GM15510 (cell line): ENCODE measurements around the gene SBK1.

ENCODE experiments used
- POLR2A ChIP-seq: IDR thresholded peaks from 3 replicates; pipeline ENCODE4 v1.6.1; 2011; ENCODE audit warnings: borderline replicate concordance; ENCODE audit not compliant: insufficient read length; ENCODE audit errors: extremely low read depth

The SBK1 gene

DNA sequence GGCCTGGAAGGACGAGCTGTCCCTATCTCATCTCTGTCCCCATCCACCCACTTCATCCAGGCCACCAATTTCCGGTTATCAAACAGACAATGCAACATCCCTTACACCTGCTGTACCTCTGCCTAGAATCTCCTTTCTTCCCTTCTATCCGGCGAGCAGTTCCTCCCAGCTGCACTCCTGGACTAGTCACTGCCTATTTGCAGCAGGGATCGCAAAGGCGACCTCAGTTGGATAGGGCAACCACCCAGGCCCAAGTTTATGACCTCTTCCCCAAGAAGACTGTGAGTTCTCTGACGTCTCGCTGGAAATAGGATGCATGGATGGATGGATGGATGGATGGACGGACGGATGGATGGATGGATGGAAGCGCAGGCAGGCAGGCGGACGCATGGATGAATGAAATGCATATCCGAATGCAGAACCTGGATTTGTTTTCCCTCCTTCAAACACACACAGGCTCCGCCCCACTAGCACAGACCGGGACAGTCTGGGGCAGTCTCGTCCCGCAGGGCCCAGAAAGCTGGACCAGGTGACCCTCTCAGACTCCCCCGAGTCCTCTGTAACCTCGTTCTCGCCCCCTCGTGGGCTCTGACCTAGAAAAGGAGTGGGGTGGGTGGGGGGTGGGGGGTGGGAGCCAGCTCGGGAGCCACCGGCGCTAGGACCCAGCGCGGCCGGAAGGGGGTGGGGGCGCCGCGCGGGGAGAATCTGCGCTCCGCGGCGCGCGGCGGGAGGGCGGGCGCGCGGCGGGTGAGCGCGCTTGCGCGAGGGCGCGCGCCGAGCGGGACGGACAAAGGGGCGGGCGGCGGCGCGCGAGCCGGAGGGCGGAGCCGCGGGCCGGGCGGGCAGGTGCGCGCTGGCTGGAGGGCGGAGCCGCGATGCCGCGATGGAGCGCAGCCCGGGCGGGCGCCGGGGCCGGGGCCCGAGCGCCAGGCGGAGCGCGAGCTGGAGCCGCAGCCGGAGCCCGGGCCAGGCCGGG is at the start of gene SBK1:
TSS of gene SBK1 (plus strand) at position 875 of the 976 bp plus-strand sequence. CDS start 24,867 bp downstream, outside the sequence.
- TF ChIP-seq POLR2A: no peak

DNA sequence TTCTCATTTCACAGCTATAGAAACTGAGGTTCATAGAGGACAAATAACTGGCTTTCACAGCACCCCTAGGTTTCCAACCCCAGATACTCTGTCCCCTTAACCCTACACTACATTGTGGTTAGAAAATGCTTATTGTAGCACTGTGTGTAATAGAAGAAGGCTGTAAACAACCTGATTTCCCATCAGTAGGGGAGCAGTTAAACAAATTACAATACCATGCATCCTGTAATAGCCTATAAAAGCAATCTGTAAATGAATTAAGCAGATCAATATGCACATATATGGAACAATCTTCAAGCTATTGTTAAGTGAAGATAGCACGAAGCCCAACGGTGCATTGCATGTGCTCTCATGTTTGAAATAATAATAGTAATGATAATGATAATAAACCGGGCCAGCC is 41.3 kb upstream of the SBK1 start:
- no peak for TF ChIP-seq POLR2A

DNA sequence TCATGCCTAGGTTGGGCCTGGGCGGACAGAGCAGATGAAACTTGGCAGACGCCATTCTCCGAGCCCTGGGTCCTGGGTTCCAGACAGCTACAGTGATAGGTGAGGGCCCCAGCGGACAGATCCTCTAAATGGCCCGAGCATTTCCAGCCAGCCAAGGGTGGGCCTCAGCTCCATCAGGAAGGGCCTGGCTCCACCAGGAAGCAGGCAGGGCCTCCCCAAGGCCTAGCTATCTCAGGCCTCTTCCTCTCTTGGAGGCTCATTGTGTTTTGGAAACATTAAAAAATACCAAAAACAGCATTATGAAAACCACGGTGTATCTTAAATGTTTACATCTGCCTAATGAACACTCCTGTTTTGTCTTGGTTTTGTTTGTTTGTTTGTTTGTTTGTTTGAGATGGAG is 38.2 kb upstream of the SBK1 start:
- TF ChIP-seq POLR2A: no peak

DNA sequence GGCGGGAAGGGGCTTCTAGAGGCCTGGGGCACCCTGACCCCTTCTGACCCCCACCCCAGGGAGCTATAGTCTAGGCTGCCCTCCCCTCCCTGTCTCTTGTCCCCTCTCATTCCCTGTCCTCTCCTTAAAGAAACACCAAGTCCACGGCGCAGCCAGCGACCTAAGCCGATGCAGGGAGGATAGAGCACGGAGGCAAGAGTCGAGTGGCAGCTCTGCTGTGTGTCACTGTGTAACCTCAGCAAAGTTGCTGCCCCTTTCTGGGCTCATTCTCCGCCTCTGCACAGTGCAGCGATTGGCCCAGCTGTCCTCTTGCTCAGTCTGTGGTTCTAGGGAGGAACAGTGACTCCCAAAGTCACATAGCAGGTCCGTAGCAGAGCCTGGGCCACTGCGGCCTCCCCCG is 36.5 kb upstream of the SBK1 start:
- no peak for TF ChIP-seq POLR2A

DNA sequence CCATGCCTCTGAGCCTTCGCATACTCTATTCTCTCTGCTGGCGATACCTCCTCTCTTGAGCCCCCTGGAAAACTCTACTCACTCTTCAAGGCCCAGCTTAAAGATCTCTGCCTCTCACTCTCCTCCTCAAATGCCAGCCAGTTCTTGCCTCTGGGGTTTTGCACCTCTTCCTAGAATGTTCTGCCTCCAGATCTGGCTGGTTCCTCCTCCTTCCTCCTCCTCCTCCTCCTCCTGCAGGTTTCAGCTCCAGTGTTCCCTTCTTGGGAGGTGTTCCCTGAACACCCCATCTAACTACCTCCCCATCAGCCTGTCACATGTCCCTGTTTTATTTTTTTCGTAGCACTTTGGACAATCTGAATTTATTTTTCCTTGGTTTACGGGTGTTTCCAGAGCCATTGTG is 35.1 kb upstream of the SBK1 start:
- no peak for TF ChIP-seq POLR2A

DNA sequence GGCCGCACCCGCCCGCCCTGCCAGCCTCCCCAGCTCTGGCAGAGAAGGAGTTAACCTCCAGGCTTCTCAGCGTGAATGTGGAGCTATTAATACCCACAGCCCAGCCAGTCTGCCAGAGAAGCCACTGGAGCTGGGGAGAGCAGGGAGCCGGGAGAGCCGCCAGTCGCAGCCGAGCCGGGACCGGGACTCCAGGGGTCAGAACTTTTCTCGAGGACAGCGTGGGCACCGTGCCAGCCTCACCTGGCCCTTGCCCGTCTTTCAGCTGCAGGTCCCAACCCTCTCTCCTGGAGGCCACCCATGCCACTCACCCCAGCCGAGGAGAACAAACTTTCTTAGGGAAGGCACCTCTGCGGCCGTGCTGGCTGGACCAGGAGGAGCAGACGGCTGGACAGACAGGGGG is 33.8 kb upstream of the SBK1 start:
- no peak for TF ChIP-seq POLR2A

DNA sequence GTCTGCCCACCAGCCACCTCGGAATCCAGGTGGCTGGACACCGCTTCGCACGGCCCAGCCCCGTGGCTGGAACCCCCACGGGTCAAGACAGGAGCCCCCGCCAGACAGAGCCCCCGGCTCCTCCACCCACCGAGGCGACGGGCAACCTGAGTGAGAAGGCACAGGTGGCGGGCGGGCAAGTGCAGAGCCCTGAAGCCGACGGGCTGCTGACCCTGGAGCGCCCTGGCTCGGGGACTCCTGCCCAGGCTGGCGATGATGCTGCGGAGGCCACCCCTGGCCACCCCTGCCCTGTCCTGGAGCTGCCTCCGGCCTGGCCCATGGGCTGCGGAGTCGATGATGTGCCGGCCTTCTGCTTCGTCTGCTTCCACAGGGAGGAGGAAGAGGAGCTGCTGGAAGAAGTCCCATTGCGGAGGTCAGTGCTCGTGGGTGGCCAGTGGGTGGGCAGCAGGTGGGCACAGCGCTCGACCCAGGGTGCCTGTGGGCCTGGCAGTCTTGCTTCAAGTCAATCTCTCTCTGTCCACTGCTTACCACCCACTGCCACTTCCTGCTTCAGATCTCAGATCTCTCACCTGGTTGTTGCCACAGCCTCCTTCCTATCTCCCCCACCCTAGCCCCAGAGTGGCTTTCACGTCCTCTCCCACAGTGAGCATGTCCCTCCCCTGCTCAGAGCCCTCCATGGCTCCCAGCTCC is 33.1 kb upstream of the SBK1 start:
- TF ChIP-seq POLR2A: no peak

DNA sequence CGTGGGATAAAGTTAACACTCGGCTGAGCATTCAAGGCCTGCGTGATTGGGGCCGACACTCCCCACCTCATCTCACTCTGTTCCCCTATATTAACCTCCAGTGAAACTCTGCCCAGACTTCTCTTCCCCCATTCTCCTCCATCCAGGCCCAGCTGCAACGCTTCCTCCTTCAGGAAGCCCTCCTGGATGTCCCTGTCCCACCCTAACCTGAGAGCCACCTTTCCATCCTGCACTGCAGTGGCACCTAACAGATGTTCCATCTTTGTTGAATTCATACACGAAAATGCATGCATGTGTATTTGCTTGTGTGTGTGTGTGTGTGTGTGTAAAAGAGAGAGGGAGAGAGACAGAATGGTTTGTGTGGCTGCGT is 32.6 kb upstream of the SBK1 start:
- TF ChIP-seq POLR2A: no peak

DNA sequence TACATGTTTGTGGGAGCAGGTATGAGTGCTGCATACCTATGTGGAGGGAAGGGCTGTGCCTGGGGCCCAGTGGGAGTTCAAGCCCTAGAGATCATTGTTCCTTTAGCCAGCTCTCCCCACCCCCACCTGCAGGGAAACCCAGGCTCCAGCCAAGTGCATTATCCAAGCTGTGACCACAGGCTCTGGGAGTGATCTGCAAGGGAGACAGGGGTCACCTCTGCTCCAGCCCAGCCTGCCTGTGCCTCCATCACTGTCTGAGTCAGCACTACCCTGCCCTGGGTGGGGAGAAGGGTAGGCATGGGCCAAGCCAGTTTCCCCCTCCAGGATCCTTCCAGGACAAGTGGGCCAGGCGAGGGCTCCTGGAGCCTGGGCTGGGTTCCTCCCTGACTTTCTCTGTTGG is 32.1 kb upstream of the SBK1 start:
- TF ChIP-seq POLR2A: no peak

DNA sequence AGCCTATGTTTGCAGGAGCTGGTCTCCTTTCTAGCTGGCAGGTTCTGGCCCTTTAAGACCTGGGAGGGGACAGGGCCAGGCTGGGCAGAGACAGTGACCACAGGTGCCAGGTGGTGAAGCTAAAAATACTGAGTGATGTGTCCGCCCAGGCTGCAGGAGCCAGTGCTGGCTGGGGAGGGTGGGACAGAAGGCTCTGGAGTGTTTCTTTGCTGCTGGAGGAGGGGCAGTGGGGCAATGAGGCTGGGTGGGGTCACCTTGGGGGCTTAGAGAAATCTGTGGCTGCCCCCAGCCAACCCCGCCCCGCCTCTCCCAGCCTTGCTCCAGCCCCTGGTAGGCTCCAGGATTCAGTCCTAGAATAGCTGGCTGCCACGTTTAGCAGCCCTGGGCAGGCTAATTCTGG is 30.4 kb upstream of the SBK1 start:
- TF ChIP-seq POLR2A: no peak

DNA sequence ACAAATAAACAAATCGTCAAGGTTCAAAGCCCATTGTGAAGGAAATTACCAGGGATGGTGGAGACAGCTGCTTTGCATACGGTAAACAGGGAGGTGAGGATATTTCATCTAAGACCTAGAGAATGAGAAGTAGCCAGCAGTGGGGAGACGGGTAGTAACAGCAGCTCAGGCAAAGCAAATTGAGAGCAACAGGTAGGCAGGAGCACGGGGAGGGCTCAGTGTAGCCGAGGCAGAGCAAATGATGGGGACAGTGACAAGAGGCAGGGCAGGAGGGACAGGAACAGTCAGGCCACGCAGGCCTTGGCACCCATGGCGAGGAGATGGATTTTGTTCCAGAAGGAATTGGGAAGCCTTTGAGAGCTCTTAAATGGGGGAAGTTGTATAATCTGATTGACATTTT is 29.0 kb upstream of the SBK1 start:
- no peak for TF ChIP-seq POLR2A

DNA sequence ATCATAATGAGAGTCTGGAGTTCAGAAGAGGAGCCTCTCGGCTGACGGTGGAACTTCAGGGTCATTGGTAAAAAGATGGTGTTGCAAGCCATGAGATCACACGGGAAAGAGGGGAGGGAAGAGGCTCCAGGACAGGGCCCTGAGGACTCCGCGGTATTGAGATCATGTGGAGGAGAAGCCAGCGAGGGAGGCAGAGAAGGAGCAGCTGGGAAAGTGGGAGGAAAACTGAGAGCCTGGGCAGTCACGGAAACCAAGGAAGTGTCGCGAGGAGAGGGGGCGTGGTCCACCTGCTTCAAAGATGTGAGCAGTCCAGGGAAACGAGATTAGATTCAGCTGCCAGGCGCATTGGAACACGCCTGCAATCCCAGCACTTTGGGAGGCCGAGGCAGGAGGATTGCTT is 27.7 kb upstream of the SBK1 start:
- TF ChIP-seq POLR2A: no peak

DNA sequence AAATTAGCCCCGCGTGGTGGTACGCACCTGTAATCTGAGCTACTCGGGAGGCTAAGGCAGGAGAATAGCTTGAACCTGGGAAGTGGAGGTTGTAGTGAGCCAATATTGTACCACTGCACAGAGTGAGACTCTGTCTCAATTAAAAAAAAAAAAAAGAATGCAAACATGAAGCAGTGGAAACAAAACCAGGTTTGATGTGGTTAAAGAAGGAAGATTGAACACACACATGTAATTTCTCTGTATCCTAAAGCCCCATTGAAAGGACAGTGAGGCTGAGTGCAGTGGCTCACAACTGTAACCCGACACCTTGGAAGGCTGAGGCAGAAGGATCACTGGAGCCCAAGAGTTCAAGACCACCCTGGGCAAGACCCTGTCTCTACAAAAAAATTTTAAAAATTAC is 26.5 kb upstream of the SBK1 start:
- no peak for TF ChIP-seq POLR2A

DNA sequence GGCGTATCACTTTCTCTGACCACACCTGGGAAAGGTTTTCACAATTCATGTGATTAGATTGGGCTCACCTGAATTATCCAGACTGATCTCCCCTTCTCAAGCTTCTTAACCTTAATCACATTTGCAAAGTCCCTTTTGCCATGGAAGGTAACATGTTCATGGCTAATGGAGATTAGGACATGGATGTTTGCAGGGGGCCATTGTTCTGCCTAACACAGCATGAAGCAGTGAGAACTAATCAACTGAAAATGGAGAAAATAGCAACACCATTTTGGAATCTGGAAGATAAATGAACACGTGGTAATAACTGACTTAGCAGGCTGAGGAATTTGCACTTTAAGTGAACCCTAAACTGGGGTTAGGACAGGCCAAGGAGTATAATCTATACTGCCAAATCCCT is 25.0 kb upstream of the SBK1 start:
- no peak for TF ChIP-seq POLR2A

DNA sequence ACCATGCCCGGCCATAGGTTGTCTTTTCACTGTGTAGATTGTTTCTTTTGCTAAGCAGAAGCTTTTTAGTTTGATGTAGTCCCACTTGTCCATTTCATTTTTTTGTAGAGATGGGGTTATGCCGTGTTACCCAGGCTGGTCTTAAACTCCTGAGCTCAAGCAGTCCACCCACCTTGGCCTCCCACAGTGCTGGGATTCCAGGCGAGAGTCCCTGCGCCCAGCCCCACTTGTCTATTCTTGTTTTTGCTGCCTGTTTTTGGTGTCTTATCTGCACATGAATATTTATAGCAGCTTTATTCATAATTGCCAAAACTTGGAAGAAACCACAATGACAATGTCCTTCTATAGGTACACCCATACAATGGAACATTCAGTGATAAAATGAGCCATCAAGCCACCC is 18.8 kb upstream of the SBK1 start:
- no peak for TF ChIP-seq POLR2A

DNA sequence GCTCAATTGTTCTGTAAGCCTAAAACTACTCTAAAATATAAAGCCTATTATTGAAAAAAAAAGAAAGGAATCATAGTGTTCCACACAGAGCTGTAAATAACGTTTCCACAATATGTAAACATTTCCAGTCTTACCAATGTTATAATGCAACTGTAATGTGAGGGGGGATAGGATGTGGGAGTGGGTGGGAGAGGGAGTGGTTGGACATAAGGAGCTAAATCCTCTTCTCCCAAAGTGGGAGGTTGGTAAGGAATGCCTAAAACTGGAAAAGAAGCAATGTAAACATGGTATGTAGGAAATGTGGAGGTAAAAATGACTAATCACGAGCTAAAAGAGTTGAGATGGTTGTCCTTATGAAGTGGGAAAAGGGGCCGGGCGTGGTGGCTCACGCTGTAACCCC is 17.6 kb upstream of the SBK1 start:
- no peak for TF ChIP-seq POLR2A
